ENCODE measurements around the gene GARIN5A.
A peak's percentile ranks its signal among the peaks of the same experiment; 100 is the strongest.

The GARIN5A gene

GRCh38 chr19:50418176-50419021, 58.2 kb downstream of the GARIN5A start, which contains the start of gene SPIB:
SPIB (plus strand) TSS chr19:50418938; CDS start chr19:50418963, 25 bp downstream.
- Histone ChIP-seq H3K4me3 (ENCODE audit: low read length) (peak within 1 kb of the TSS; percentile 92), H3F3A (ENCODE audit: control insufficient read depth, insufficient read depth) (peaks cover 52% of the 10 kb centered on the region), H3K9me3 (ENCODE audit: control insufficient read depth, insufficient read depth, low read length) (no peaks in the 10 kb centered on the region), H3K36me3 (ENCODE audit: control insufficient read depth, low read length) (peaks cover 86% of the 10 kb centered on the region), H3K79me2 (ENCODE audit: control insufficient read depth, low read length) (peaks cover 64% of the 10 kb centered on the region), H4K20me1 (ENCODE audit: control insufficient read depth, insufficient read depth, low read depth, low read length) (peaks cover 14% of the 10 kb centered on the region; the same call in 1 of the 2 replicates), H3K27ac (ENCODE audit: low read depth, low read length) (peak within 1 kb of the TSS; percentile 95), H3K9me2 (replicated peaks; ENCODE audit: control insufficient read depth, low read length) (no peaks in the 10 kb centered on the region), H3K4me1 (ENCODE audit: control insufficient read depth, low read length) (peaks cover 85% of the 10 kb centered on the region), H3K4me2 (ENCODE audit: low read length) (peak within 1 kb of the TSS; percentile 97), H3K27me3 (ENCODE audit: control insufficient read depth, low read length) (no peaks in the 10 kb centered on the region)
- TF ChIP-seq CTCF (IDR thresholded peaks at IDR 0.05; ENCODE audit: low read depth, low read length, poor library complexity, severe bottlenecking) (no peak), EZH2phosphoT487 (IDR thresholded peaks at IDR 0.05; ENCODE audit: borderline replicate concordance, low read length) (no peak)

- no peaks in the 10 kb centered on the region for H3K27me3 ChIP-seq (ENCODE audit: control insufficient read depth, low read length)
- H3K4me1 ChIP-seq (ENCODE audit: control insufficient read depth, low read length), result peaks cover 76% of the 10 kb centered on the region
- peaks cover 50% of the 10 kb centered on the region for H3F3A ChIP-seq (ENCODE audit: control insufficient read depth, insufficient read depth)
- H3K4me2 ChIP-seq (ENCODE audit: low read length), result peak overlapping the region; percentile 97
- H4K20me1 ChIP-seq (ENCODE audit: control insufficient read depth, insufficient read depth, low read depth, low read length), result peaks cover 11% of the 10 kb centered on the region; the same call in 1 of the 2 replicates
- peak overlapping the region; percentile 96 for H3K27ac ChIP-seq (ENCODE audit: low read depth, low read length)
- H3K9me2 ChIP-seq (replicated peaks; ENCODE audit: control insufficient read depth, low read length), result no peaks in the 10 kb centered on the region
- no peak for TF ChIP-seq CTCF (IDR thresholded peaks at IDR 0.05; ENCODE audit: low read depth, low read length, poor library complexity, severe bottlenecking)
- TF ChIP-seq EZH2phosphoT487 (IDR thresholded peaks at IDR 0.05; ENCODE audit: borderline replicate concordance, low read length), result no peak
- H3K4me3 ChIP-seq (ENCODE audit: low read length), result peak overlapping the region; percentile 92
- H3K9me3 ChIP-seq (ENCODE audit: control insufficient read depth, insufficient read depth, low read length), result no peaks in the 10 kb centered on the region
- peaks cover 56% of the 10 kb centered on the region for H3K79me2 ChIP-seq (ENCODE audit: control insufficient read depth, low read length)
- H3K36me3 ChIP-seq (ENCODE audit: control insufficient read depth, low read length), result peaks cover 86% of the 10 kb centered on the region
These were observed 59.3 kb downstream of the GARIN5A start for GRCh38 chr19:50417111-50418081.

Measured in DOHH2 (cell line).